GM10266 (cell line): ENCODE measurements around the gene HOXA11.

Experiments
- DNase-seq: peaks from one replicate; pipeline ENCODE4 v3.0.0; 2012; ENCODE audit errors: extremely low spot score
- TF ChIP-seq, protein P1 (sequence below): IDR thresholded peaks from 2 replicates; pipeline ENCODE4 v1.5.1; 2012; ENCODE audit warnings: mild to moderate bottlenecking, low read depth; ENCODE audit not compliant: control insufficient read depth, insufficient read depth; ENCODE audit errors: missing control alignments

The HOXA11 gene

GRCh38 chr7:27211764-27212204 is 26.8 kb upstream of the HOXA11 start:
- DNase-seq: no peak

GRCh38 chr7:27211084-27211446 is 26.0 kb upstream of the HOXA11 start:
- DNase-seq: no peak
- TF ChIP-seq, protein P1, sequence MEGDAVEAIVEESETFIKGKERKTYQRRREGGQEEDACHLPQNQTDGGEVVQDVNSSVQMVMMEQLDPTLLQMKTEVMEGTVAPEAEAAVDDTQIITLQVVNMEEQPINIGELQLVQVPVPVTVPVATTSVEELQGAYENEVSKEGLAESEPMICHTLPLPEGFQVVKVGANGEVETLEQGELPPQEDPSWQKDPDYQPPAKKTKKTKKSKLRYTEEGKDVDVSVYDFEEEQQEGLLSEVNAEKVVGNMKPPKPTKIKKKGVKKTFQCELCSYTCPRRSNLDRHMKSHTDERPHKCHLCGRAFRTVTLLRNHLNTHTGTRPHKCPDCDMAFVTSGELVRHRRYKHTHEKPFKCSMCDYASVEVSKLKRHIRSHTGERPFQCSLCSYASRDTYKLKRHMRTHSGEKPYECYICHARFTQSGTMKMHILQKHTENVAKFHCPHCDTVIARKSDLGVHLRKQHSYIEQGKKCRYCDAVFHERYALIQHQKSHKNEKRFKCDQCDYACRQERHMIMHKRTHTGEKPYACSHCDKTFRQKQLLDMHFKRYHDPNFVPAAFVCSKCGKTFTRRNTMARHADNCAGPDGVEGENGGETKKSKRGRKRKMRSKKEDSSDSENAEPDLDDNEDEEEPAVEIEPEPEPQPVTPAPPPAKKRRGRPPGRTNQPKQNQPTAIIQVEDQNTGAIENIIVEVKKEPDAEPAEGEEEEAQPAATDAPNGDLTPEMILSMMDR: no peak

More at GRCh38 chr7:27211764-27212204, 26.8 kb upstream of the HOXA11 start:
- TF ChIP-seq, protein P1: no peak

DNA sequence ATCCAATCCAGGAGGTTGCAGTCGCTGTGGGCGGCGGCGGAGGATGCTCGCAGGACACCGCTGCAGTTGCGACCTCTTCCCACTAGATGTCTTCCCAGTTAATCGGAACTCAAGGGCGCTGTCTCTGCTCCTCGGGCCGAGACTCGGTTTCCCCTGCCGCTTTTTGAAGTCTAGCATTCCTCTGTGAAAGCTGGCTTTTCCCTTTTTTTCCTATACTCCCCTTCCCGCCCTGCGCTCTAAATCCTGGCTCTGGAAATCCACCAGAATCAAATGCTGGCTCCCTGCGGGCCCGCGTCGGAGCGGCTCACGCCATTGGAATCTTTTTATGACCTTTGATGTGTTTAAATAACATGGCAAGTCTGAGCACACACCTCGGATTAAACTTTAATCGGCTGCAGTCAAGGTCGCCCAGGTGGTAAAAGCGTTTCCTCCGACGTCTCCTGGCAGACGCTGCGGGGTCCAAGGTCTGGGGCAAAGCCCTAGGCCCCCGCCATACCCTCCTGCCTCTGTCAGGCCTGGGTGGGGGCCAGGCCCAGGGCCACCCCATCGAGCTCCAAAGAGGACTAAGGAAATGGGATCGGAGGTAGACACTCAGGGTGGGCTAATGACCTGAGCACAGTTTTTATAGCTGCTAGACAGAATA is 25.5 kb upstream of the HOXA11 start:
- DNase-seq: peak; percentile 81
- TF ChIP-seq, protein P1: peak; percentile 72

- DNase-seq: no peak
- TF ChIP-seq, protein P1: no peak
Measured at GRCh38 chr7:27209933-27210440, 25.0 kb upstream of the HOXA11 start.

- TF ChIP-seq, protein P1: no peak
- DNase-seq: no peak
Measured at GRCh38 chr7:27208998-27209397, 24.0 kb upstream of the HOXA11 start.

DNA sequence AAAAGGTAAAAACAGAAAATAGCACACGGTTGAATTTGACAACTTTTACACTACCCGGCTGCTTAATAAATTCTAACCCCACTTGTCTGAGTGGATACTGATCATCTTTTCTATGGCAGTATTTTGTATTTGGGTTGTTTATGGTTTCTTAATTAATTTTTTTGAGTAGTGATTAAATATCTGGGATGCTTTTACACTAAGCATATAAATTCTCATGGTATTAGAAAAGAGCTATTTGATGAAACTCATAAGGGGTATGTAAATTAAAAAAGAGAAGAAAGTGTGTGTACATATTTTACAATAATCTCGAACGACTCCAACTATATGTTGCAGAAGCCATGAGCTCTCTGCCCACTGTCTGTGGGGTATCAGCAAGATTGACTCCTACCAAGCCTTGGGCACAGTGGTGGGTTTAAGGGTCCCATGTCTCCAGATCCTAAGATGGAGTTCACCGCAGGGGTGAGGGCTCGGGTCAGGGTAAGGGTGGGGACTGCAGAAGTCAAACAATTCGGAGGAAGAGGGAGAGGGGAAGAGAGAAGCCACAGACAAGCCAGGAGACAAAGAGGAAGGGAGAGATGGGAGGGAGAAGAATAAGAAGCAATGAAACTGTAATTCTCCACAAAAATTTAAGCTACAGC is 22.4 kb upstream of the HOXA11 start:
- TF ChIP-seq, protein P1: no peak
- no peak for DNase-seq
